Tongue (tissue), 2 donors: ENCODE results near the gene NEMF. TPM values are rescaled to one million over a fixed set of nuclear protein-coding genes. Genes with fewer than 3 reads are reported as not detected.
A peak's percentile ranks its signal among the peaks of the same experiment; 100 is the strongest.
"Not testable (repeated sequence)": the region's sequence is repeated elsewhere in the genome, so short reads cannot be mapped to it uniquely, and the experiment has no call there.

Source experiments
- DNase-seq: peaks from one replicate; pipeline ENCODE4 v3.0.0-alpha.2; 2015
- total RNA-seq: library from RNA; depleted of rRNA; stranded (reverse); fragments of >200 nt; gene quantifications from one replicate; pipeline ENCODE4 v1.2.3, GENCODE V29; 2014

NEMF gene
- total RNA-seq, 1 donor from 2014 or later: 93.7 TPM

DNA sequence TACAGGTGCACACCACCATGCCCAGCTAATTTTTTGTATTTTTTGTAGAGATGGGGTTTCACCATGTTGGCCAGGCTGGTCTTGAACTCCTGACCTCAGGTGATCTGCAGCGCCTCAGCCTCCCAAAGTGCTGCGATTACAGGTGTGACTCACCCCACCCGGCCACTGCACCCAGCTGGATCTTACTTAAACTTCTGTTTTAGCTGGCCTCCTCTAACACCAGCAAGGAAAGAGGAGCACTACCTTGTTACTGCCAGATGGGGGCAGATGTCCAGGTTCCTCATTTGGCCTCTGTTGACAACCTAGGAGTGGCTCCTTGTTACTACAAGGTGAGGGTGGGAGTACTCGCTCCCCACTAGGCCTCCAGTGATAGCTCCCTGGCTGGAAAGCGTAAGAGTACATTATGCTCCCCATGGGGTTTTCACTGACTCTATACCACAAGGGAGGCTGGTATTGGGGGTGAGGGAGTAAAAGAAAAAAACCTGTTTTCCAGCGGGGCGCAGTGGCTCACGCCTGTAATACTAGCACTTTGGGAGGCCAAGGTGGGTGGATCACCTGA is 27.1 kb upstream of the NEMF start:
- DNase-seq: peak; percentile 51

DNA sequence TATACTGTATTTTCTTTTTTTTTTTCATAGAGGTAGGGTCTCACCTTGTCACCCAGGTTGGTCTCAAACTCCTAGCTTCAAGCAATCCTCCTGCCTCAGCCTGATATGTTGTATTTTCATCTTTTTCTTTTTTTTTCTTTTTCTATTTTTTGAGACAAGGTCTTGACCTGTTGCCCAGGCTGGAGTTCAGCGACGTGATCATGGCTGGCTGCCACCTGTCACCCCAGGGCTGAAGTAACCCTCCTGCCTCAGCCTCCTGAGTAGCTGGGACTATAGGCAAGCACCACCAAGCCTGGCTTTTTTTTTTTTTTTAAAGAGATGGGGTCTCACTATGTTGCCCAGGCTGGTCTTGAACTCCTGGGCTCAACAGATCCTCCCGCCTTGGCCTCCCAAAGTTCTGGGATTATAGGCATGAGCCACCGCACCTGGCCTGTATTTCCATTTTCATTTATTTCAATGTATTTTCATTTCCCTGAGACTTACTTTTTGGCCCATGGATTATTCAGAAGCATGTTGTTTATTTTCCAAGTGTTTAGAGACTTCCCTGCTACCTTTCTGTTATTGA is 24.1 kb upstream of the NEMF start:
- DNase-seq: no peak

DNA sequence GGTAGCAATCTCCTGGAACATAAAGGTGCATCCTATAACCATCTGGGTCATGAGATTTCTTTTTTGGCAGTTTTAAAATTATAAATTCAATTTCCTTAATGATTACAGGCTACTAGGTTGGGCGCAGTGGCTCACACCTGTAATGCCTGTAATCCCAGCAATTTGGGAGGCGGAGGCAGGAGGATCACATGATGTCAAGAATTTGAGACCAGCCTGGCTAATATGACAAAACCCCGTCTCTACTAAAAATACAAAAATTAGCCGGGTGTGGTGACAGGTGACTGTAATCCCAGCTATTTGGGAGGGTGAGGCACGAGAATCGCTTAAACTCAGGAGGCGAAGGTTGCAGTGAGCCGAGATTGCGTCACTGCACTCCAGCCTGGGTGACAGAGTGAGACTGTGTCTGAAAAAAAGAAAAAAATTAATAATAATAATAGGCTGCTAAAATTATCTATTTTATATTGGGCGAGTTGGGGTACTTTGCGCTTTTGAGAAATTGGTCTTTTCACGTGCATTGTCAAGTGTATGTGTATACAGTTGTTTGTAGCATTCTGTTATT is 23.1 kb upstream of the NEMF start:
- no peak for DNase-seq

GRCh38 chr14:49873548-49873947 is 21.0 kb upstream of the NEMF start:
- DNase-seq: not testable (repeated sequence)

DNA sequence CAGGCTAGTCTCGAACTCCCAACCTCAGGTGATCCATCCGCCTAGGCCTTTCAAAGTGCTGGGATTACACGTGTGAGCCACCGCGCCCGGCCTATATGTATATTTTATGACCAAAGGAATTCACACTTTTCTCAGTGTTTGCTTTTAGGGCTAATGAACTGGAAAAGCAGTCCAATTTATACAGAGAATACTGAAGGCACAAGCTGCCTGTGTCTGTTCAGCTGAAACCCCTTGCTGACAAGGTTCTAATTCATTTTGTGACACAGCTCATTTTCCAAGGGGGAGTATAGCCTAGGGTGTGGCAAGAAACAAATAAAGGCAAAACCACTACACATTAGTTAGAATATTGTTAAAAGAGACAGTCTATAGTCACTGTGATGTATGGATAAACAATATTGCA is 18.3 kb upstream of the NEMF start:
- DNase-seq: no peak

GRCh38 chr14:49868720-49869114 is 16.1 kb upstream of the NEMF start:
- DNase-seq: no peak

DNA sequence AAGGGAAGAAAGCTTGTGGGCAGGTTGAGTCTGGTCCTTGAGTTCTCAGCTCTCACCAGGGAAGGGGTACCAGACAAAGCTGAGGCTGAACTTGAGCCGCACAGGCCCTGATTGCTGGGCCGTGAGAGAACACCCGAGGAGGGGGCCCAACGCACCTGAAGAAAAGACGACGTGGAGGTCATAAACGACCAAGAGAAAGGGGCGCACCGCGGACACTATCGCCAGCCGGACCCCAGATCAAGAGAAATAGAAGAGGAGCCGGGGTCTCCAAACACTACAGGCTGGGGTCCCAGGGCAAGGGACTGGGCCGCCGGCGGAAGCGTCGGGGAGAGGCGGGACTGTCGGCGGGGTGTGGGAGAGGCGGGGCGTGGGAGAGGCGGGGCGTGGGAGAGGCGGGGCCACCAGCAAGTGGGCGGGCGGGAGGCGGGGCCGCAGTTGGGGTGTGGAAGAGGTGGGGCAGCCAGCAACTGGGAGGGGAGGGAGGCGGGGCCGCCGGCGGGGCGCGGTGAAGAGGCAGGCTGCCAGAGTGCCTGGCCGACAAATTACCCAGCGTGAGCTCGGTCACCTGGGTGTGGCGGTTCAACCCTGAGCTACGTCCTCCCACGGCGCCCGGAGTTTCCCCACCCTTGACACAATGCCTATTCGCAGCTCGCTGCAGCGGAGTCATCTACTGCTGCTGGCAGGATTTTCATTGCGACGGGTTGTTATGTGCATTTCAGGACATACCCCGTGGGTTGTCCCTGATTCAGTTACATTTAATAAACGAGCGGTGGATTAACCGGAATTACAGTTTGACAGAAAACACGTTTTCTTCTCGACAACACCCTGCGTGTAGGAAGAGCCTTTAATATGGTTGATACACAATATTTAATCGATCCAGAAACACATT is 15.5 kb upstream of the NEMF start:
- peak; percentile 96 for DNase-seq

- peak; percentile 86 for DNase-seq
These were observed 12.9 kb upstream of the NEMF start for GRCh38 chr14:49865431-49865859.

DNA sequence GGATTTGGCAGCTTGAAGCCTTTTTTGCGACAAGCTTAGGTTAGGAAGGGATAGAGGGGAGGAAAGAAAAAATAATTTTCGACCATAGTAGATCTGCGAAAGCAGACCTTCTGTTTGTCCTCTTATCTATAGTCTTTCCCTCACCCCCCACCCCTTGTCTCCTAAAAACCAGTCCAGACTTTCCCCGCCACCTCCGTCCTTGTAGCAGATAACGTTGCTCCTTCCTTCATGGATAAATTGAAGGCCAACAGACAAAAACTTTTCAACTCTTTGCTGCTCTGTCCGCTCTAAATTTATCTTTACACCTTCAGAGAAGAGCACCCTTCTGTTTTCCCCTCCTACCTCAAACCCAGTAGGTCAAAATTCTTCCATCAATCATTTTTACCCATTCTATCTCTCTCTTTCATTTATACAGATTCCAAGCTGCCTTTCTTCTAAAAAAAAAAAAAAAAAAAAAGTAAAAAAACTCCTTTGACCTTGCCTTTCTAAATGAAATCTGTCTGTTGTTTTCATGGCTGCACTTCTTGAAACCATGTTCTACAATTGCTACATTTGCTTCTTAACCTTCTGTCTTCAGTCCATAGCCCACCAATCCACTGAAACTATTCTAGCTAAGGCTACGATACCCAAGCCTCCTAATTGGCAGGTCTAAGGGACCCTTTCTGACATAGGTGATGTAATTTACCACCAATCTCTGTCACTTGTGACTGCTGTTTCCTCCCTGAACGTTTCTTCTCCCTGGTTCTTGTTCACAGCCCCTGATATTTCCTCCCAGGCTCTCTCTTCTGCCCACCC is 11.1 kb upstream of the NEMF start:
- no peak for DNase-seq

DNA sequence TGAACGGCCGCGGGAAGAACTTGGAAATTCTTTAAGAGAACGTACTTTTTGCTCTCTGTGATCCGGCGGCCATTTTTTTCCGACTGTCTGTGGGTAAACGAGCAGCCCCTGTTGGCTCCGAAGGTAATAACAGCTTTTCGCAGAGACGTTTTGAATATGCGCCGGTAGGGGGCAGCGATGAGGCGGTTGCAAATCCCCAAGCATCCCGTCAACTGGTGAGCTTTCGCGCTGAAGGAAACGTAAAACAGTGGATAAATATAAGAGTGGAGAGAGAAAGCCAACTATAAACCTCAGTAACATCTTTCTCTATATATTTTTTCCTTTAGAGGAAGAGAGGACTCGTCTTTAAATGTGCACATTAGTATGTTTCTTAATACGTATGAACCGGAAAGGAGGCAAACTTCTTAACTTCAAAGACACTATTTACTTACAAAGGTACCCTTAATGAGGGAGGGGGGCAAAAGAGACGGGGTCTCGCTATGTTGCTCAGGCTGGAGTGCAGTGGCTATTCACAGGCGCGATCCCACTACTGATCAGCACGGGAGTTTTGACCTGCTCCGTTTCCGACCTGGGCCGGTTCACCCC is 9.6 kb upstream of the NEMF start:
- DNase-seq: peak; percentile 97

DNA sequence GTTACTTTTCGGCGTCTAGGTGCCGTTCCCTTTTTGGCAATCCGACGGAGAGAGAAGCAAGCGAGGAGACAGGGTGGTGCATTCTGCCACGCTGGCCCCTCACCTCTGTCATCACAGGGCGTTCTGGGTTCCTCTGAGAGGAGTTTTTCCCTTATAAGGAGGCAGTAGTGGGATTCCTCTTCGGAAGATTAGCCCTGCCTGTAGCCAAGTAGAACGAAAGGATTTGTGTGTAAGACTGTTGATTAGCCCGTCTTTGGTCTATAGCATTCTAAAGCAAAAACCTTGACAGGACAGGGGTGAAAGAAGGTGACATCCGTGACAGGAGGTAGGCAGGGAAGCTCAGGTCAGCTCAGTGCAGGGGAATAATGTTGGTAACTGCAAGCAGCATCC is 9.1 kb upstream of the NEMF start:
- peak; percentile 84 for DNase-seq

DNA sequence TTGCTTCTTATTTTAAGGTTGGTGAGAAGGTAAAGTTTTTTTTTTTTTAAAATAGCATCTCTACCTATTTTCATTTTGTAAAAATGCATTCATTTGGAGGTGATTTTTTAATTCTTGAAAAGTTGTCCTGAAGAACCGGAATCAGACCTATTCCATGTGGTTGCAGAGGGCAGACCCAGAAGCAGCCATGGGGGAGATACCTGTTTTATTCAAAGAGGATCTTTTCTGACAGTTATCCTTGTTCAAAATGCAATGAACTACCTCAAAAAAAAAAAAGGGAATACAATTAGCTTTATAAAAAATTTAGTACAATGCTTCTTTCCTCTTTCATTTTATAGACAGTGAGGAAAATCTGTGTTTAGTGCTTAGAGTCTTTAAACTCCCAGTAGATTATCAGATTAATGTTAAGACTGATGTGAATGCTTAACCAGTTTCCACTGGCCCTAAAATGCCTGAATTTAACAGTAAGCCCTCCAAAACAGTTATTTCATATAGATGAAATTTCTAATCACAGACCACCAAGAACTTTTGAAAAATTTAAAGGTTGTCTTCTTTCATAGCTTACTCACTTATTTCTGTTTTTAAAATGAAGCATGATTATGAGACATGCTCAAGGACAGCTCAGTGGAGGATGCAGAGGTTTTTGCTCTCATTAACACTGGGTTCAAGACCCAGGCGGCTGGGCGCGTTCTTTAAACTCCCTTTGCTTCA is 8.6 kb upstream of the NEMF start:
- DNase-seq: no peak

- DNase-seq: no peak
These were observed 5.8 kb upstream of the NEMF start for GRCh38 chr14:49858383-49858782.

DNA sequence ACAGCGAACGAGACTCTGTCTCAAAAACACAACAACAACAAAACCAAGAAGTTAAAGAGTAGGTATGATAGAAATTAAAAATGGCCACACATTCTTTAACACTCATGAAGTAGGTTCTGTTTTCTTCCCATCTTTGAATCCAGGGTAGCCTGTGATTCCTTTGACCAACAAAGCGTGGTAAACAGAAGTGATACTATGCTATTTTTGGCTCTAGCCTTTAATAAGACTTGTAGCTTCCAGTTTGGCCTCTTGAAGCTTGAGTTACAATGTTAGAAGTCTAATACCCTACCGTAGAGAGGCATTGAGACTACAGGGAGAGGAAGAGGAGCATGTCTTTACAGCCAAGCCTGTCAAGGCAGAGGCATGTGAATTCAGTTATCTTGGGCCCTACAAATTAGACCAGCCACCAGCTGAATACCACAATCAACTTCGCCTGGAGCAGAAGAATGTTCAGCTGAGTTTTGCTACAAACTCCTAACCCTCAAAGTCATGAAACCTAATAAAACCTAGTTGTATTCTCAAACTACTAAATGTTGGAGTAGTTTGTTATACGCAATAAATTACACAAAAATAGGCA is 4.9 kb upstream of the NEMF start:
- DNase-seq: no peak

- DNase-seq: peak; percentile 82
These were observed 1.2 kb upstream of the NEMF start for GRCh38 chr14:49853572-49854375.

DNA sequence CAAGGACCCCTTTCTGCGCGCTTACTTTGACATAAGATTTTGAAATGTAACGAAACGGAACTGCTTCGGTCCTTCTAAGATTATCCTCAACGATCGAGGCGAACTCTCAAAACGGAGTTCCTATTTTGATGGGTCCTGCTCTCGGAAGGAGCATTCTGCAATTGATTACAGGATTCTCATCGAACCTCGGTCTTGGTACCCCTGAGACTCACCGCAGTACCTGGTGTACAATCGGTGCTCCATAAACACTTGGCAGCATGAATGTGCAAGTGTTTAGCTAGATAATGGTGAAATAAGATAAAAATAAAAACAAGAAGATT is 530 bp upstream of the NEMF start:
- DNase-seq: no peak

DNA sequence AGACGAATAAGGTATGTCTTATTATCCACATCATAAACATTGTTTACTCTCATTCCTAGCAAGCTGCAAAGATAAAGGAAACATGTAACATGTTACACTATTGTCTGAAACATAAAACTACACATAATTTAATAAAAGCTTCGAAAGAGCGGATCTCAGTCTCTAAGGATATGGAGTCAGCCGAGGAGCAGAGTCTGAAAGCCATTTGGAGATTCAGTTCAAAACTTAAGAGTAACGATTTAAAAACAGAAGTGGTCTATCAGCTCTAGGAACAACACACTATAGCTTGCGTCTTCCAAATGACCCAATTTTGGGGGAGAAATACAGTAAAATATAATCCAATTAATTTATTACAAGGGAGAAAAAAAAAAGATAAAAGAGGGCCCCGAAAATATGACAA is 775 bp downstream of the NEMF start:
- DNase-seq: no peak

- DNase-seq: no peak
These were observed 3.3 kb downstream of the NEMF start for GRCh38 chr14:49849213-49849847.

- no peak for DNase-seq
These were observed 23.9 kb downstream of the NEMF start for GRCh38 chr14:49828640-49829039.

DNA sequence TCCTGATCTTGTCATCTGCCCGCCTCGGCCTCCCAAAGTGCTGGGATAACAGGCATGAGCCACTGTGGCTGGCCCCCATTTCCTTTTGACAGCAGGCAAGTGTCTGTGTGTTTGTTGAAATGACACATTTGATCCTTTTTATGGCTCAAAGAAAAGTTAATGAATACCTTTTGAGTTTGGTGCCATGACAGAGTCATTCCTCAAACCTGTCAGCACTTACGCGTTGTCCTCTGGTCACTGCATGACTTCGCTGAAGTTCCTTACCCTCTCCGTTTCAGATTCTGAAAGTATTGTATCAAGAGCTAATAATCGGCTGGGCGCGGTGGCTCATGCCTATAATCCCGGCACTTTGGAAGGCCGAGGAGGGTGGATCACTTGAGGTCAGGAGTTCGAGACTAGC is 32.4 kb downstream of the NEMF start:
- DNase-seq: no peak
